ENCODE results near the gene MIER2.

Gene MIER2

GRCh38 chr19:291006-291521 lies 53.5 kb downstream of the MIER2 start, which contains the start of gene PLPP2:
Gene PLPP2 (minus strand): TSS chr19:291403. CDS start chr19:291336, 67 bp downstream.
- Histone ChIP-seq H3K27ac (ENCODE audit: low read depth, low read length) (no peak within 1 kb of the TSS), H3K36me3 (ENCODE audit: control insufficient read depth, insufficient read depth, low read length) (no peaks in the 10 kb centered on the region), H3K4me3 (ENCODE audit: low read length) (peak within 1 kb of the TSS; percentile 63), H3K9ac (ENCODE audit: low read length) (no peak within 1 kb of the TSS), H3K27me3 (ENCODE audit: control insufficient read depth, insufficient read depth, low read length) (peaks cover 27% of the 10 kb centered on the region), H3K4me1 (ENCODE audit: control insufficient read depth, insufficient read depth, low read length) (peaks cover 6% of the 10 kb centered on the region)

GRCh38 chr19:290372-291005 lies 54.1 kb downstream of the MIER2 start:
- Histone ChIP-seq H3K36me3 (ENCODE audit: control insufficient read depth, insufficient read depth, low read length) (no peaks in the 10 kb centered on the region), H3K27me3 (ENCODE audit: control insufficient read depth, insufficient read depth, low read length) (peaks cover 27% of the 10 kb centered on the region), H3K27ac (ENCODE audit: low read depth, low read length) (no peak overlapping the region), H3K4me1 (ENCODE audit: control insufficient read depth, insufficient read depth, low read length) (peaks cover 4% of the 10 kb centered on the region), H3K4me3 (ENCODE audit: low read length) (peak overlapping the region; percentile 53), H3K9ac (ENCODE audit: low read length) (no peak overlapping the region)

GRCh38 chr19:289651-290371 lies 54.8 kb downstream of the MIER2 start:
- H3K27me3 ChIP-seq (ENCODE audit: control insufficient read depth, insufficient read depth, low read length), result peaks cover 27% of the 10 kb centered on the region
- no peaks in the 10 kb centered on the region for H3K36me3 ChIP-seq (ENCODE audit: control insufficient read depth, insufficient read depth, low read length)
- H3K9ac ChIP-seq (ENCODE audit: low read length), result no peak overlapping the region
- H3K27ac ChIP-seq (ENCODE audit: low read depth, low read length), result no peak overlapping the region
- no peak overlapping the region for H3K4me3 ChIP-seq (ENCODE audit: low read length)
- H3K4me1 ChIP-seq (ENCODE audit: control insufficient read depth, insufficient read depth, low read length), result peaks cover under 1% of the 10 kb centered on the region

- no peaks in the 10 kb centered on the region for H3K4me1 ChIP-seq (ENCODE audit: control insufficient read depth, insufficient read depth, low read length)
- no peaks in the 10 kb centered on the region for H3K36me3 ChIP-seq (ENCODE audit: control insufficient read depth, insufficient read depth, low read length)
- H3K9ac ChIP-seq (ENCODE audit: low read length), result no peak overlapping the region
- no peak overlapping the region for H3K4me3 ChIP-seq (ENCODE audit: low read length)
- H3K27me3 ChIP-seq (ENCODE audit: control insufficient read depth, insufficient read depth, low read length), result peaks cover 22% of the 10 kb centered on the region
- H3K27ac ChIP-seq (ENCODE audit: low read depth, low read length), result no peak overlapping the region
Observed at GRCh38 chr19:288911-289310, 55.7 kb downstream of the MIER2 start.

- H3K27ac ChIP-seq (ENCODE audit: low read depth, low read length), result no peak overlapping the region
- no peak overlapping the region for H3K9ac ChIP-seq (ENCODE audit: low read length)
- H3K4me1 ChIP-seq (ENCODE audit: control insufficient read depth, insufficient read depth, low read length), result no peaks in the 10 kb centered on the region
- H3K27me3 ChIP-seq (ENCODE audit: control insufficient read depth, insufficient read depth, low read length), result peaks cover 7% of the 10 kb centered on the region
- no peak overlapping the region for H3K4me3 ChIP-seq (ENCODE audit: low read length)
- H3K36me3 ChIP-seq (ENCODE audit: control insufficient read depth, insufficient read depth, low read length), result no peaks in the 10 kb centered on the region
Observed at GRCh38 chr19:287381-287871, 57.2 kb downstream of the MIER2 start.

- no peaks in the 10 kb centered on the region for H3K27me3 ChIP-seq (ENCODE audit: control insufficient read depth, insufficient read depth, low read length)
- H3K4me1 ChIP-seq (ENCODE audit: control insufficient read depth, insufficient read depth, low read length), result no peaks in the 10 kb centered on the region
- H3K27ac ChIP-seq (ENCODE audit: low read depth, low read length), result no peak overlapping the region
- H3K9ac ChIP-seq (ENCODE audit: low read length), result no peak overlapping the region
- H3K4me3 ChIP-seq (ENCODE audit: low read length), result no peak overlapping the region
- H3K36me3 ChIP-seq (ENCODE audit: control insufficient read depth, insufficient read depth, low read length), result no peaks in the 10 kb centered on the region
Observed at GRCh38 chr19:283395-283794, 61.2 kb downstream of the MIER2 start.

GRCh38 chr19:282501-282900 lies 62.1 kb downstream of the MIER2 start:
- no peaks in the 10 kb centered on the region for H3K4me1 ChIP-seq (ENCODE audit: control insufficient read depth, insufficient read depth, low read length)
- no peak overlapping the region for H3K4me3 ChIP-seq (ENCODE audit: low read length)
- no peak overlapping the region for H3K9ac ChIP-seq (ENCODE audit: low read length)
- H3K27me3 ChIP-seq (ENCODE audit: control insufficient read depth, insufficient read depth, low read length), result peaks cover 4% of the 10 kb centered on the region
- no peaks in the 10 kb centered on the region for H3K36me3 ChIP-seq (ENCODE audit: control insufficient read depth, insufficient read depth, low read length)
- no peak overlapping the region for H3K27ac ChIP-seq (ENCODE audit: low read depth, low read length)

GRCh38 chr19:281992-282391 lies 62.6 kb downstream of the MIER2 start:
- Histone ChIP-seq H3K4me3 (ENCODE audit: low read length) (no peak overlapping the region), H3K9ac (ENCODE audit: low read length) (no peak overlapping the region), H3K27me3 (ENCODE audit: control insufficient read depth, insufficient read depth, low read length) (peaks cover 4% of the 10 kb centered on the region), H3K27ac (ENCODE audit: low read depth, low read length) (no peak overlapping the region), H3K4me1 (ENCODE audit: control insufficient read depth, insufficient read depth, low read length) (no peaks in the 10 kb centered on the region), H3K36me3 (ENCODE audit: control insufficient read depth, insufficient read depth, low read length) (no peaks in the 10 kb centered on the region)

- H3K4me3 ChIP-seq (ENCODE audit: low read length), result no peak overlapping the region
- H3K36me3 ChIP-seq (ENCODE audit: control insufficient read depth, insufficient read depth, low read length), result no peaks in the 10 kb centered on the region
- no peak overlapping the region for H3K9ac ChIP-seq (ENCODE audit: low read length)
- H3K27ac ChIP-seq (ENCODE audit: low read depth, low read length), result no peak overlapping the region
- no peaks in the 10 kb centered on the region for H3K4me1 ChIP-seq (ENCODE audit: control insufficient read depth, insufficient read depth, low read length)
- peaks cover 4% of the 10 kb centered on the region for H3K27me3 ChIP-seq (ENCODE audit: control insufficient read depth, insufficient read depth, low read length)
Observed at GRCh38 chr19:281156-281853, 63.3 kb downstream of the MIER2 start.

- Histone ChIP-seq H3K9ac (ENCODE audit: low read length) (no peak overlapping the region), H3K27me3 (ENCODE audit: control insufficient read depth, insufficient read depth, low read length) (peaks cover 4% of the 10 kb centered on the region), H3K4me1 (ENCODE audit: control insufficient read depth, insufficient read depth, low read length) (no peaks in the 10 kb centered on the region), H3K27ac (ENCODE audit: low read depth, low read length) (no peak overlapping the region), H3K4me3 (ENCODE audit: low read length) (no peak overlapping the region), H3K36me3 (ENCODE audit: control insufficient read depth, insufficient read depth, low read length) (no peaks in the 10 kb centered on the region)
Observed at GRCh38 chr19:280541-281009, 64.0 kb downstream of the MIER2 start.

GRCh38 chr19:279656-280055 lies 64.9 kb downstream of the MIER2 start:
- Histone ChIP-seq H3K36me3 (ENCODE audit: control insufficient read depth, insufficient read depth, low read length) (no peaks in the 10 kb centered on the region), H3K4me3 (ENCODE audit: low read length) (no peak overlapping the region), H3K27me3 (ENCODE audit: control insufficient read depth, insufficient read depth, low read length) (peaks cover 4% of the 10 kb centered on the region), H3K4me1 (ENCODE audit: control insufficient read depth, insufficient read depth, low read length) (no peaks in the 10 kb centered on the region), H3K9ac (ENCODE audit: low read length) (no peak overlapping the region), H3K27ac (ENCODE audit: low read depth, low read length) (no peak overlapping the region)

GRCh38 chr19:279231-279630 lies 65.4 kb downstream of the MIER2 start:
- H3K27me3 ChIP-seq (ENCODE audit: control insufficient read depth, insufficient read depth, low read length), result peaks cover 4% of the 10 kb centered on the region
- no peak overlapping the region for H3K9ac ChIP-seq (ENCODE audit: low read length)
- no peaks in the 10 kb centered on the region for H3K4me1 ChIP-seq (ENCODE audit: control insufficient read depth, insufficient read depth, low read length)
- no peaks in the 10 kb centered on the region for H3K36me3 ChIP-seq (ENCODE audit: control insufficient read depth, insufficient read depth, low read length)
- H3K4me3 ChIP-seq (ENCODE audit: low read length), result no peak overlapping the region
- H3K27ac ChIP-seq (ENCODE audit: low read depth, low read length), result no peak overlapping the region
